Measurements from ENCODE around the gene CSNK1D.

DNA sequence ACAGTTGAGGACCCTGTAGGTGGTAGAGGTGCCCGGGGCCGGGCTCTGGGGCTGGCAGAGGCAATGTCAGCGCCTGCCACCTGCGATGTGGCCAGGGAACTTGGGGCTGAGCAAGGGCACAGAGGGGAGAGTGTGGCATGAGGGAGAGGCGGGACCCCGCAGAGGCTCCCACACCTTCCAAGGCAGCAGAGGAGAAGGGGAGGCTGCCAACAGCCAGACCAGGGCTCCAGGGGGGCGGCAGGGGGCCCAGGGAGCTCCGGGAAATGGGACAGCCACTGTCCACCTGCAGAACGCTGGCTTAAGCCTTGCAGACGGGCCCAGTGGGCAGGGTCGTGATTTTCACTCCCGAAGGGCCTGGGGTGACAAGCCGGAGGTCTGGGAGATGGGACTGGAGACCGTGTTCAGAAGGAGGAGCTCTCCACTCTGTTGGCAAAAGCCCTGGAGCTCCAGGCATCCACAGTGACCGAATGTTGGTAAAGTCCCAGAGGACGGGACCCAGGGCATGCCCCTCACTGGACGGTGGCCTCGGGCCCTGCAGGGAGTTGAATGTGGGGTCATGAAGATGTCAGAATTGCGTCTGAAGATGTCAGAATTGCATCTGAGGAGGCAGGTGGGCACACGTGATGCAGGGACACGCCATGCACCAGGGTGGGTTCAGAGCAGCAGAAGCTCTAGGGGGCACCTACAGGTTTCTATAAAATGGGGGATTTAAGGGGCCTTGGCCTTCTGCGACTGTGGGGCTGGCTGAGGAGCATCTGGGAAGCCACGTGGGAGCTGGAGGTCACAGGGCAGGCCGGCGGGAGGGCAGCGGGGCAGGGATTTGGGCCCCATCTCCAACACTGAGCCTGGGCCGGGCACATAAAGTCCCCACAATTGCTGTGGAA is 25.3 kb upstream of the CSNK1D start:
- TF ChIP-seq RAD21 (conservative IDR thresholded peaks at IDR 0.05) = no peak
- no peak for TF ChIP-seq TAF1 (IDR thresholded peaks at IDR 0.05; ENCODE audit: low read depth)

Data from neural cell (in vitro differentiated cells).